AG04450 (cell line): ENCODE results near the gene AUTS2. TPM values are rescaled to one million over a fixed set of nuclear protein-coding genes. Genes with fewer than 3 reads are reported as not detected.

ENCODE experiments used
- CTCF ChIA-PET: fragments of 300-600, 350-600 bp; formaldehyde crosslinking; extraction: SDS; loops from one replicate; lab custom pipeline; 2022; ENCODE audit warnings: antibody characterized with exemption, inconsistent platforms; lab: Charles Lee
- POLR2A ChIA-PET: fragments of 350-600 bp; formaldehyde crosslinking; extraction: SDS; loops from one replicate; lab custom pipeline; 2021; ENCODE audit warnings: antibody characterized with exemption, inconsistent platforms; lab: Yijun Ruan, JAX
- DNase-seq: peaks from one replicate; pipeline ENCODE4 v3.0.0-alpha.2; 2011; ENCODE audit warnings: low read depth, low spot score
- H3K27ac ChIP-seq: one replicate; pipeline ENCODE4 v1.5.1; 2012; ENCODE audit warnings: low read depth, low read length, control low read depth
- H3K27me3 ChIP-seq: one replicate; pipeline ENCODE4 v1.6.0; 2012; ENCODE audit warnings: low read length; ENCODE audit not compliant: control insufficient read depth, insufficient read depth
- H3K4me3 ChIP-seq: 2 replicates; pipeline ENCODE4 v1.5.1; 2011; ENCODE audit warnings: mild to moderate bottlenecking, low read depth, low read length, control low read depth
- H3K9me3 ChIP-seq: 2 replicates; pipeline ENCODE4 v1.5.1; 2012; ENCODE audit warnings: low read length; ENCODE audit not compliant: control insufficient read depth, insufficient read depth
- polyA plus RNA-seq: library from polyadenylated mRNA; depleted of rRNA; stranded (reverse); fragments of >200 nt; gene quantifications from 2 replicates; pipeline ENCODE4 v1.2.3, GENCODE V29; 2011
- TF ChIP-seq, protein P1 (sequence below): IDR thresholded peaks from 2 replicates; pipeline ENCODE4 v1.5.1; 2011; ENCODE audit warnings: low read depth, low read length, control low read depth, inconsistent platforms

Gene AUTS2
- polyA plus RNA-seq, 1 experiment: 1.5 TPM

DNA sequence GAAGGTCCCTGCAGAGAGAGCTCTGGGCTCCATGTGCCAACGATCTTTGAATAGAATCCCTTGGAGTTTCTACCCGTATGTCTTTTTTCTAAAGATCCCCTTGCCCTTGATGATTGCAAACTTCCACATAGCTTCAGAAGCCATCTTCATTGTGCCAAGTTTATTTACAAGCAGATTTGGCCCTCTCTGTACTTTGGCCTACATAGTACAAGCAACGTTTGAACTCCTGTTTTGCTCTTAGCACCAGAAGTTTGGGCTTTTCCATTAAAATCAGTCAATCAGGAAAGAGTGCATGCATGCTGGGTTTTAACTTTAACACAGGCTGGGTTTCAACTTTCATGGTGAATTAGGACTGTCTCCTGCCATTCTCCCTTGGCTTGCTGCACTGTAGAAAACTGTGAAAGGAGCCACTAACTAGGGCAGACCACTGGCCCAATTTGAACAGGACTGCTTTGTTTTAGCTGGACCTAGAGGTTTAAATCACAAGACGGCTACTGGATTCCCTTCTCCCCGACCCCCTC is 976.1 kb downstream of the AUTS2 start:
- H3K27ac ChIP-seq: no peak overlapping the region
- ChIA-PET CTCF (no interaction called here), POLR2A (no interaction called here)
- TF ChIP-seq, protein P1, sequence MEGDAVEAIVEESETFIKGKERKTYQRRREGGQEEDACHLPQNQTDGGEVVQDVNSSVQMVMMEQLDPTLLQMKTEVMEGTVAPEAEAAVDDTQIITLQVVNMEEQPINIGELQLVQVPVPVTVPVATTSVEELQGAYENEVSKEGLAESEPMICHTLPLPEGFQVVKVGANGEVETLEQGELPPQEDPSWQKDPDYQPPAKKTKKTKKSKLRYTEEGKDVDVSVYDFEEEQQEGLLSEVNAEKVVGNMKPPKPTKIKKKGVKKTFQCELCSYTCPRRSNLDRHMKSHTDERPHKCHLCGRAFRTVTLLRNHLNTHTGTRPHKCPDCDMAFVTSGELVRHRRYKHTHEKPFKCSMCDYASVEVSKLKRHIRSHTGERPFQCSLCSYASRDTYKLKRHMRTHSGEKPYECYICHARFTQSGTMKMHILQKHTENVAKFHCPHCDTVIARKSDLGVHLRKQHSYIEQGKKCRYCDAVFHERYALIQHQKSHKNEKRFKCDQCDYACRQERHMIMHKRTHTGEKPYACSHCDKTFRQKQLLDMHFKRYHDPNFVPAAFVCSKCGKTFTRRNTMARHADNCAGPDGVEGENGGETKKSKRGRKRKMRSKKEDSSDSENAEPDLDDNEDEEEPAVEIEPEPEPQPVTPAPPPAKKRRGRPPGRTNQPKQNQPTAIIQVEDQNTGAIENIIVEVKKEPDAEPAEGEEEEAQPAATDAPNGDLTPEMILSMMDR: no peak
- peaks cover 2% of the 10 kb centered on the region for H3K27me3 ChIP-seq
- no peak for DNase-seq
- no peak overlapping the region for H3K4me3 ChIP-seq
- no peaks in the 10 kb centered on the region for H3K9me3 ChIP-seq

DNA sequence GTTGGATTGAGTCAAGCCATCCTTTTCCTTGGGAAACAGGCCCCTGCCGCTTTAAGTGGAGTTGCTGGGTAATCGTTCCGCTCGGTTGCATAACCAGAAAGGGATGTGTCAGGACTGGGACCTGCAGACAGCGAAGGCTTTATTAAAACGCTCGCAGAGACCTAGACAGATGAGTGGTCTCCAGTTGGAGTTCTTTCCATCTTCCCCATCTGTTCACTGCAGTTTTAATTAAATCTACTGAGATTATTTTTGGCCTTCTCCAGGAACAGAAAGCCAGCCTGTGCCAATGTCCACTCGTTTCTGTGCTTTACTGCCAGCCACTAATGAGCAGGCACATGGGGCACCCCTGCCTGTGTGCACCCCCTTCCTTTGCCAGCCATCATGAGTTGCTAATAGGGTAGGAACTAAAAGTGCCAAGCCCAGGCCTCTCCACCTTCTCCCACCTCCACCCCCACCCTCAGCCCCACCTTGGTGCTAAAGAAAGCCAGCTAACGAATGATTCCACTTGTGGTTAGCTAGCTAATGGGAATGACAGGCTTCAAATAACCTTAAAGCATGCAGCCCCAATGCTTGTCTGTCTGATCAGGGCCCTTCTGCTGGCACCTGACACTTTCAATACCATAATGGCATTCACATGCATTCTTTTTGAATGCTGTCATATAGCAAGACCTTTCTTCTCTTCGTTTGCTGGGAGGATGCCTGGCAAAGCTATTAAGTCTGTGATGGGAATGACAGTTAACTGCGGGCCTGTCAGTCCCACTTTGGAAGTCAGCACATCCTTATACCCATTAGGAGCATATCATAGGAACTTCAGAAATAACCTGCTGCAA is 976.9 kb downstream of the AUTS2 start:
- DNase-seq: no peak
- TF ChIP-seq, protein P1: no peak
- peaks cover 2% of the 10 kb centered on the region for H3K27me3 ChIP-seq
- H3K4me3 ChIP-seq: no peak overlapping the region
- CTCF ChIA-PET: no interaction called here
- POLR2A ChIA-PET: no interaction called here
- no peak overlapping the region for H3K27ac ChIP-seq
- H3K9me3 ChIP-seq: no peaks in the 10 kb centered on the region

DNA sequence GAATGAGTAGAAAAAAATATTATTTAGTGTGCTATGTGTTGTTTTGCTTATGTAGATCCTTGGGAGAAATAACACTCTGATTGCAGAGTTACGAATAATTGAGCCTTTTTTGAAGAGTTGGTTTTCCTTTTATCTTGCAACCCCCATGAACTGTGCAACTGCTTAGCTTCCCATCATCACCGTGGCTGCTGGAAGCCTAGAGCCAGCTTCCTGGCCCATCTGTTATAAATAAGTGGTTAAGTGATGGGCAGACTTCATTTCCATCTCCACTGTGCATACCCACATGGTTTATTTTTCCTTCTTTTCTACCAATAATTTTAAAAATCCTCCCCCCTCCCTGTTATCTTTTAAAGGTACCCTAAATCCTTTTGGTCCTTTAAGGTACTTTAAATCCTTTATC is 978.8 kb downstream of the AUTS2 start:
- H3K4me3 ChIP-seq: no peak overlapping the region
- H3K9me3 ChIP-seq: no peaks in the 10 kb centered on the region
- CTCF ChIA-PET: no interaction called here
- DNase-seq: no peak
- H3K27me3 ChIP-seq: no peaks in the 10 kb centered on the region
- POLR2A ChIA-PET: no interaction called here
- TF ChIP-seq, protein P1: no peak
- no peak overlapping the region for H3K27ac ChIP-seq

DNA sequence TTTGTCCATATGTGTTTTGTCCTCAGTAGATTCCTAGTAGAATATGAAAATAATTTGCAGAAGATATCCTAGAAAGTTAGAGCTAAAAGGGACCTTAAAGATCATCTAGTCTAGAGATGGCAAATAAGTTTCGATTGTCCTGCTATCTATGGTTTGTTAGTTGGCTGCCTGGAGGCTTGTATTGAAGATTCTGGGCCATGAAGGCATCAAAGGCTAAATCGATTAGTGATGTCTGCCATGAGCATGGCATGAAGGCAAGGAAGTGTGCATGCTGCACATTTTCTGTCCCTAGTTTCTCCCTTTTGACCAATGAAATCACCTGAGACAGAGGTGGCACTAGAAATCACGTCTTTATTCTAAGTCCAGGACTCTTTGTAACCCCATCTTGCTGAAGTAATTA is 979.9 kb downstream of the AUTS2 start:
- H3K27ac ChIP-seq: no peak overlapping the region
- ChIA-PET POLR2A (no interaction called here), CTCF (no interaction called here)
- H3K4me3 ChIP-seq: no peak overlapping the region
- TF ChIP-seq, protein P1: no peak
- no peaks in the 10 kb centered on the region for H3K27me3 ChIP-seq
- DNase-seq: no peak
- no peaks in the 10 kb centered on the region for H3K9me3 ChIP-seq

DNA sequence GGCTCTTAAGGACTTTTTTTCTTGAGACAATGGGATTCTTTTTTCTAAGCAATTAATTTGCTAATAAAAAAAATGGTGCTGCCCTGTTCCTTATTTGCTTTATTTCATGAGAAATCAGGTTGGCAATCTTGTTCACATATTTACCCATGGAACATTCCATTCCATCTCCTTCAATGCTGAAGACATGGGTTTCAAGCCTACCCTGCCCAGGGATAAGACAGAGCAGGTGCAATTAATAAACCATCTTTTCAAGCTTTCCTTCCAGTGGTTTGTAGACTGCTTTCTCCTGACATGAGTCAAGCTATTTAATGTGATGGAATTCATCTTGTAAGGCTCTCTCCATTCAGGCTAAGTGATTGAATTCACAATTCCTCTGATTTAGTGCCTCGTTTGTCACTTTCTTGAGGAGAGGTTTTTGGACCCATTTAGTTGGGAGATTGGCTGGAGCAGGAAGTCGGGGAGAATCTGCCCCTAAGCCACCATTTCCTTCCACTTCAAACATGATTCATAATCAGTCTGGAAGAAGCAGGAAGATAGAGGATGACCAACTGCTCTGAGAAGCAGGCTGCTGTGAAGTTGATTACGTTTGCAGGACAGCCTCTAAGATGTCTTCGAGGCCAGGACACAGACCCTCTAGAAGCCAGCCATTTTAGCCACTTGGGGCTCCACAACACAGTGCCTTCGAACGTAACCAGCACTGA is 981.3 kb downstream of the AUTS2 start:
- TF ChIP-seq, protein P1: no peak
- no peak overlapping the region for H3K4me3 ChIP-seq
- ChIA-PET POLR2A (no interaction called here), CTCF (no interaction called here)
- no peak overlapping the region for H3K27ac ChIP-seq
- no peak for DNase-seq
- H3K27me3 ChIP-seq: no peaks in the 10 kb centered on the region
- H3K9me3 ChIP-seq: no peaks in the 10 kb centered on the region
